Measurements from ENCODE around the gene ENHO. TPM values are rescaled to one million over a fixed set of nuclear protein-coding genes. Genes with fewer than 3 reads are reported as not detected.

ENHO gene
- total and polyA plus RNA-seq, 10 donors, result 0.35 to 0.94 (median 0.81) TPM; not detected in 4

GRCh38 chr9:34502471-34502870, 20.3 kb downstream of the ENHO start:
- H3K9me3 ChIP-seq, result no peaks in the 10 kb centered on the region
- H3K27me3 ChIP-seq (replicated peaks in 1 of 7), result peaks cover 0 to 17% (median 0%) of the 10 kb centered on the region in 7 donors
- H3K27ac ChIP-seq, result no peak overlapping the region
- no peak for DNase-seq
- 61 to 74% (median 68%) methylated on average over 8 to 10 of the region's 10 CpGs for WGBS, 5 donors
- no peak overlapping the region for H3K4me3 ChIP-seq
- intact Hi-C loops (cut with DNase I; ENCODE audit: low total_unique reads), result loop anchor here (10.0 kb wide), 1 partner anchor 98 kb away; no protein-coding TSS in a partner anchor
- TF ChIP-seq POLR2AphosphoS5 (IDR thresholded peaks at IDR 0.05) (no peak), POLR2A (IDR thresholded peaks at IDR 0.05) (no peak), CTCF (IDR thresholded peaks at IDR 0.05 in 8 of 11, conservative IDR thresholded peaks at IDR 0.05 in 3 of 11) (no peak)
- H3K36me3 ChIP-seq, result no peaks in the 10 kb centered on the region
- peaks cover 0 to 14% (median 4%) of the 10 kb centered on the region in 6 donors for H3K4me1 ChIP-seq

- peaks cover 0 to 14% (median 4%) of the 10 kb centered on the region in 6 donors for H3K4me1 ChIP-seq
- peaks cover 0 to 17% (median 0%) of the 10 kb centered on the region in 7 donors for H3K27me3 ChIP-seq (replicated peaks in 1 of 7)
- H3K27ac ChIP-seq, result no peak overlapping the region
- 48 to 61% (median 52%) methylated on average over 4 to 5 of the region's 5 CpGs for WGBS, 5 donors
- intact Hi-C loops (cut with DNase I; ENCODE audit: low total_unique reads), result loop anchor here (10.0 kb wide), 1 partner anchor 97 kb away; no protein-coding TSS in a partner anchor
- DNase-seq, result no peak
- no peaks in the 10 kb centered on the region for H3K9me3 ChIP-seq
- peak in 2 of 3 donors; percentile 24 to 25 for TF ChIP-seq POLR2AphosphoS5 (IDR thresholded peaks at IDR 0.05)
- peak in 2 of 11 experiments; percentile 6 to 7 for TF ChIP-seq CTCF (IDR thresholded peaks at IDR 0.05 in 8 of 11, conservative IDR thresholded peaks at IDR 0.05 in 3 of 11)
- TF ChIP-seq POLR2A (IDR thresholded peaks at IDR 0.05), result no peak
- H3K36me3 ChIP-seq, result no peaks in the 10 kb centered on the region
- no peak overlapping the region for H3K4me3 ChIP-seq
Observed at GRCh38 chr9:34501889-34502425, 20.8 kb downstream of the ENHO start.

- no peak for TF ChIP-seq POLR2A (IDR thresholded peaks at IDR 0.05)
- TF ChIP-seq CTCF (IDR thresholded peaks at IDR 0.05 in 8 of 11, conservative IDR thresholded peaks at IDR 0.05 in 3 of 11), result no peak
- no peak for TF ChIP-seq POLR2AphosphoS5 (IDR thresholded peaks at IDR 0.05)
- intact Hi-C loops (cut with DNase I; ENCODE audit: low total_unique reads), result loop anchor here (10.0 kb wide), 1 partner anchor 97 kb away; no protein-coding TSS in a partner anchor
- Histone ChIP-seq H3K4me1 (peaks cover 0 to 14% (median 4%) of the 10 kb centered on the region in 6 donors), H3K27me3 (replicated peaks in 1 of 7) (peaks cover 0 to 17% (median 0%) of the 10 kb centered on the region in 7 donors), H3K36me3 (no peaks in the 10 kb centered on the region), H3K9me3 (no peaks in the 10 kb centered on the region), H3K4me3 (no peak overlapping the region), H3K27ac (no peak overlapping the region)
- no peak for DNase-seq
- 53 to 83% (median 65%) methylated on average over 2 of the region's 2 CpGs for WGBS, 5 donors
Observed at GRCh38 chr9:34501372-34501771, 21.4 kb downstream of the ENHO start.

- Histone ChIP-seq H3K9me3 (no peaks in the 10 kb centered on the region), H3K27ac (no peak overlapping the region), H3K27me3 (replicated peaks in 1 of 7) (peaks cover 0 to 17% (median 0%) of the 10 kb centered on the region in 7 donors), H3K4me1 (peaks cover 0 to 14% (median 4%) of the 10 kb centered on the region in 6 donors), H3K36me3 (no peaks in the 10 kb centered on the region), H3K4me3 (no peak overlapping the region)
- WGBS, 5 donors, result 0 to 7% (median 3%) methylated on average over 4 to 6 of the region's 6 CpGs
- TF ChIP-seq CTCF (IDR thresholded peaks at IDR 0.05 in 8 of 11, conservative IDR thresholded peaks at IDR 0.05 in 3 of 11), result peak; percentile 81 to 98 (median 95)
- TF ChIP-seq POLR2A (IDR thresholded peaks at IDR 0.05), result no peak
- intact Hi-C loops (cut with DNase I; ENCODE audit: low total_unique reads), result loop anchor here (10.0 kb wide), 1 partner anchor 96 kb away; no protein-coding TSS in a partner anchor
- no peak for DNase-seq
Observed at GRCh38 chr9:34500623-34501267, 22.0 kb downstream of the ENHO start.
